ENCODE data around the gene ABHD2.

DNA sequence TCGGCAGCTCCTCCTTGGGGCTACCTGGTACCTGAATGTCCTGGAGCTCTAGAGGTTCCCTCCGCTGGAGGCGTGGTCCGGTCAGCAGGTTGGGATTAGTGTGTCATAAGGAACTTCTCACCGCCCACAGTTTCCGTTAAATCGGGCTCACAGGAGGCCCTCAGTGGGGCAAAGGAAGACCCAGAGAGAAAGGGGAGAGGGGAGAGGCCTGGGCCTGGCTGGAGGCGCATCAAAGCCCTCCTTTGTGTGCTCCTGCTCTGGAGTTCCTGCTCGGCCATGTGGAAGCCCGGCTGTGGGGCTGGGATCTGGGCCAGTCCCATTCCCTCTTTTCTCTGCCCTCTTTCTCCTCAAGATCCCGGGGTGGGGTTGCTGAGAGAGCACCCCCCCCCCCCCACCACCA, 133.3 kb downstream of the ABHD2 start, which contains the start of gene RLBP1:
- TF ChIP-seq GATA2 (IDR thresholded peaks at IDR 0.05; ENCODE audit: low read depth, low read length) (no peak), GATA3 (IDR thresholded peaks at IDR 0.05; ENCODE audit: low read depth, low read length) (no peak)
